Skeletal muscle tissue (tissue), 5 donors: ENCODE measurements around the gene PHKA1. TPM values are rescaled to one million over a fixed set of nuclear protein-coding genes. Genes with fewer than 3 reads are reported as not detected.
A peak's percentile ranks its signal among the peaks of the same experiment; 100 is the strongest.
"Not testable (repeated sequence)": the region's sequence is repeated elsewhere in the genome, so short reads cannot be mapped to it uniquely, and the experiment has no call there.

Experiments used
- H3K27ac ChIP-seq: one replicate; pipeline ENCODE4 v1.7.0; 2013; ENCODE audit warnings: mild to moderate bottlenecking, low read depth, low read length, inconsistent platforms
- H3K27me3 ChIP-seq, 3 donors: one replicate each; pipeline ENCODE4 v1.7.0; 2013; ENCODE audit warnings: low read length in 3 of 3; ENCODE audit not compliant: control insufficient read depth in 3 of 3, insufficient read depth in 3 of 3
- H3K36me3 ChIP-seq, 3 donors: one replicate each; pipeline ENCODE4 v1.7.0; 2013; ENCODE audit warnings: low read length in 3 of 3; ENCODE audit not compliant: control insufficient read depth in 3 of 3, insufficient read depth in 3 of 3
- H3K4me1 ChIP-seq, 3 donors: one replicate each; pipeline ENCODE4 v1.7.0; 2013; ENCODE audit warnings: low read length in 3 of 3, mild to moderate bottlenecking in 3 of 3; ENCODE audit not compliant: control insufficient read depth in 3 of 3, insufficient read depth in 3 of 3
- H3K4me3 ChIP-seq, 3 donors: one replicate each; pipeline ENCODE4 v1.7.0; 2013; ENCODE audit warnings: low read length in 3 of 3
- H3K9ac ChIP-seq, 3 donors: one replicate each; pipeline ENCODE4 v1.7.0; 2013; ENCODE audit warnings: low read length in 3 of 3, mild to moderate bottlenecking in 3 of 3, moderate library complexity in 2 of 3, low read depth in 1 of 3
- H3K9me3 ChIP-seq, 3 donors: one replicate each; pipeline ENCODE4 v1.7.0; 2013; ENCODE audit warnings: low read length in 3 of 3; ENCODE audit not compliant: control insufficient read depth in 3 of 3
- small RNA-seq: library from RNA; depleted of rRNA; stranded (forward); fragments of <200 nt; gene quantifications from one replicate; pipeline ENCODE3, GENCODE V24; 2014
- total RNA-seq: library from RNA; depleted of rRNA; stranded (reverse); fragments of >200 nt; gene quantifications from one replicate; pipeline ENCODE4 v1.2.3, GENCODE V29; 2014
- donor health status: Osteomylitis.

Gene PHKA1
- total RNA-seq, 1 donor from 2014 or later: 2.6 TPM

DNA sequence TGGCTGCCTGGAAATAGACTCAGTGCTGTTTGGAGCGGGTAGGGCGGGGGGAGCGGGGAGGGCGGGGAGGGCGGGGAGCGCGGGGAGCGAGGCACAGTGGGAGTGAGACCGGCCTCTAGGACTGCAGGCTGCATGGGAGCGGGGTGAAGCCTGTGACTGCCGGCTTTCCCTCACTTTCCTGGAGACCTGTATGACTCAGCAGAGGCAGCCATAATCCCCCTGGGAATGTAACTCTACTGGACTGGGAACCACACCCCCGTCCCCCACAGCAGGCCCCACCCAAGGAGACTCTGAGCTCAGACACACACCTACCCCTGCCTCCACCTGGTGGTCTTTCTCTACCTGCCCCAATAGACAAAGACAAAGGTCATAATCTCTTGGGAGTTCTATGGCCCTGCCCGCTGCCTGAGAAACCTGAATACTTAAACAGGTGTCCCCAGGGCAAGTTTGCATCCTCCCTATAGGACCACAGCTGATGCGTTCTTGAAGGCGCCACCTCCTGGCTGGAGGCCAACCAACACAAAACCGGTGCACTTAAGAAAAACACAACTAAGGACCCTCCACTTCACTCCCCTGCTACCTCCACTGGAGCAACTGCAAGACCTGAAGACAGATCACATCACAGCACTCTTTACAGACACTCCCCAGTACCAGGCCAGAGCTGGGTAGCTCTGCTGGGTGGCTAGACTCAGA is 159.5 kb downstream of the PHKA1 start:
- H3K9ac ChIP-seq: no peak overlapping the region
- no peak overlapping the region for H3K4me3 ChIP-seq
- H3K27me3 ChIP-seq: no peaks in the 10 kb centered on the region
- H3K9me3 ChIP-seq: no peaks in the 10 kb centered on the region
- H3K4me1 ChIP-seq: no peaks in the 10 kb centered on the region
- H3K36me3 ChIP-seq: no peaks in the 10 kb centered on the region
- H3K27ac ChIP-seq: no peak overlapping the region

DNA sequence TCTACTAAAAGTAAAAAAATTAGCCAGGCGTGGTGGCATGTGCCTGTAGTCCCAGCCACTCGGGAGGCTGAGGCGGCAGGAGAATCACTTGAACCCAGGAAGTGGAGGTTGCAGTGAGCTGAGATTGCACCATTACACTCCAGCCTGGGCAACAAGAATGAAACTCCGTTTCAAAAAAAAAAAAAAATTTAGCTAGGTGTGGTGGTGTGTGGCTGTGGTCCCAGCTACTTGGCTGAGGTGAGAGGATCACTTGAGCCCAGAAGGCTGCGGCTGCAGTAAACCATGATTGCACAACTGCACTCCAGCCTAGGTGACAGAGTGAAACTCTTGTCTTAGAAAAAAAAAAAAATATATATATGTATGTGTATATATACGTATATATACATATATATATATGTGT is 161.7 kb downstream of the PHKA1 start:
- not testable (repeated sequence) for H3K27ac ChIP-seq, H3K27me3 ChIP-seq, H3K9me3 ChIP-seq, H3K4me3 ChIP-seq, H3K9ac ChIP-seq, H3K36me3 ChIP-seq, H3K4me1 ChIP-seq

DNA sequence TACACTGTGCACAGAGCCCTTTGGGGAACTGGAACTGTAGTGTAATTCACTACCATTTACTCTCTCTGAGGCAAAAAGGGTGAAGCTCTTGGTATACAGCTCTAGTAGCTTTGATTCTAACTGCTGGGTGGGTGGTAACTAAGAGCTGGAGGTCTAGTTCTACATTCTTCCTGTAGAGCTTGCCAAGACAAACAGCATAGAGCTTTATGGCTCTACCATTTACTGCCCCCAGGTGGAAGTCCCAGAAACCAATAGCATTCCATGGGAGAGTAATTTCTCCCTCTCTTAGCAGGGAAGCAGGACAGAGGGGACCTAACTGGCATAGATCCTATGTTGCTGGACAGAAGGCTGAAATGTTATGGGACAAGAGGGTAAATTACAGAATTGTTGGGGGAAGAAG is 168.1 kb downstream of the PHKA1 start:
- H3K4me1 ChIP-seq: no peaks in the 10 kb centered on the region
- no peak overlapping the region for H3K27ac ChIP-seq
- H3K27me3 ChIP-seq: no peaks in the 10 kb centered on the region
- H3K4me3 ChIP-seq: no peak overlapping the region
- no peaks in the 10 kb centered on the region for H3K9me3 ChIP-seq
- H3K36me3 ChIP-seq: peaks cover 0 to 6% (median 2%) of the 10 kb centered on the region in 3 donors
- no peak overlapping the region for H3K9ac ChIP-seq

DNA sequence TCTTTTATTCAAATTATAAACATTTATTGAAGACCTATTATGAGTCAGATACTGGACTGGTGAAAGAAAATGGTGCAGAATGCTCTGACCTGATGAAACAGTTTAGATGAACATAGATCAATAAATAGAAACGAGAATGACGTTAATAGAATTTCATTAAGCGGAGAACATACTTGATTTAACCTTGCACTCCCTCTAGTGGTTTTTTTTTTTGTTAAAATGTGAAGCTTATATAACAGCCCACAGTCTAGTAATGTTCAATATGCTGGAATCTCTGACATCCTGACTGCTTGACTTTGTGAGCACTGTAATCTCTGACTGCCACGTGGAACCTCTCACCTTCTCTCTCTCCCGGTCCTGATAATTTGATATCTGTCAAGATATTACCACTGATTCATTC is 173.8 kb downstream of the PHKA1 start:
- Histone ChIP-seq H3K4me1 (peaks cover 7 to 11% (median 10%) of the 10 kb centered on the region in 3 donors), H3K9me3 (no peaks in the 10 kb centered on the region), H3K27me3 (no peaks in the 10 kb centered on the region), H3K27ac (no peak overlapping the region), H3K36me3 (peaks cover 0 to 6% (median 2%) of the 10 kb centered on the region in 3 donors), H3K9ac (no peak overlapping the region), H3K4me3 (no peak overlapping the region)

DNA sequence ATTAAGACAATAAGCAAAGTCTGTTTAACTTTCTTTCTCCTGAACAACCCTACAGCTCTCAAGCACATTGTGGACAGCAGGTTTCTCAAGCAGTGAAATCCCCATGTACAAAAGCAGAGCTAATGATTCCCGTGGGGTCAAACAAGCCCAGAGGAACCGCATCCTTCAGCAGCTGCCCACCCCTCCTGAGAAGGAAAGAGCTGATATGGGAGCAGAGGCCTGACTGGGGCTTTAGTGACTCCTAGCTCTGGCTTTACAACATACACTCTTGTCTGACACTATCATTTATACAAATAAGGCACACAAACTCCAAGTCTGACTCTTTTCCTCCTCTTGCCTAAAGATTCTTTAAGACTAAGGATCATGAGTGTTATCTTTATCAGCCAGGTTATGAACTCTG is 174.3 kb downstream of the PHKA1 start:
- Histone ChIP-seq H3K4me1 (peaks cover 7 to 11% (median 10%) of the 10 kb centered on the region in 3 donors), H3K27ac (no peak overlapping the region), H3K9me3 (no peaks in the 10 kb centered on the region), H3K9ac (peak overlapping the region in 1 of 3 donors; percentile 16), H3K27me3 (no peaks in the 10 kb centered on the region), H3K36me3 (peaks cover 0 to 3% (median 2%) of the 10 kb centered on the region in 3 donors), H3K4me3 (no peak overlapping the region)

DNA sequence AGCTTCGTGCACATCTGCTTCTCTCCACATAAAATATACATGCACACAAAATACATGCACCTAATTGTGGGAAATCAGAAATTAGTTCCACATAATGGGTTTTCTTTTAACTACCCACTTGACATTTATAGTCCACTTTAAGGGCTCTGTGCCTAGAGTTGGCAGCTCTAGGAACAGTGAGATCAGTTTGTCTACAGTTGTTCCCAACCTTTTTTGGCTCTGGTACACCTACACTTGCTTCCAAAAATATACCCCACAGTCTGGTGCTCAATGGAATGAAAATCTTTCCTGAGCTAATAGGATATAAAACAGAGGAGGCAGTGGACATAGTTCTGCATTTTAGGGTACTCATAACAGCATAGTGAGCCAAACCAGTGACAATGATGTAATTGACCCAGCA is 177.6 kb downstream of the PHKA1 start:
- H3K4me3 ChIP-seq: no peak overlapping the region
- no peaks in the 10 kb centered on the region for H3K27me3 ChIP-seq
- H3K36me3 ChIP-seq: no peaks in the 10 kb centered on the region
- peaks cover 7 to 11% (median 10%) of the 10 kb centered on the region in 3 donors for H3K4me1 ChIP-seq
- peak overlapping the region; percentile 15 for H3K27ac ChIP-seq
- H3K9me3 ChIP-seq: no peaks in the 10 kb centered on the region
- no peak overlapping the region for H3K9ac ChIP-seq

DNA sequence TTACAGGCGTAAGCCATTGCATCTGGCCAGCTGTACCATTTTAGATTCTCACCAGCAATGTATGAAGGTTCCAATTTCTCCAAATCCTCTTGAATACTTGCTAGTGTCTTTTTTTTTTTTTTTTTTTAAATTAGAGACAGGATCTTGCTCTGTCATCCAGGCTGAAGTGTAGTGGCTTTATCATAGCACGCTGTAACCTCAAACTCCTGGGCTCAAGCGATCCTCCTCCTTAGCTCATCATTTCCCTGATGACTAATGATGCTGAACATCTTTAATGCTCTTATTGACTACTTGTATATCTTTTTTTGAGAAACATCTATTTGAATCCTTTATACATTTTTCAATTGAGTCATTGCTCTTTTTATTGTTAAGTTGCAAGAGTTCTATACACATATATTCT is 181.7 kb downstream of the PHKA1 start:
- Histone ChIP-seq H3K27me3 (no peaks in the 10 kb centered on the region), H3K27ac (no peak overlapping the region), H3K4me3 (no peak overlapping the region), H3K9me3 (no peaks in the 10 kb centered on the region), H3K4me1 (peaks cover 5 to 8% (median 7%) of the 10 kb centered on the region in 3 donors), H3K36me3 (no peaks in the 10 kb centered on the region), H3K9ac (no peak overlapping the region)

Small RNAs within 50 kb of the gene (small RNA-seq; reads per million reads assigned to genes)
- gene BX295541.1 (not detected), gene RF00012 (not detected), gene RNU1-112P (0.09 reads per million)

Other genes with a start within 250 kb of the PHKA1 start
- 21.4 TPM for gene HDAC8, start 141.5 kb downstream of the PHKA1 start, total RNA-seq
- gene DMRTC1B, start 62.6 kb upstream of the PHKA1 start, total RNA-seq: not detected
- not detected for gene FAM236B, start 68.4 kb upstream of the PHKA1 start, total RNA-seq
- gene FAM236D, start 93.9 kb upstream of the PHKA1 start, total RNA-seq: not detected
- gene FAM236C, start 198.3 kb upstream of the PHKA1 start, total RNA-seq: not detected
- gene FAM236A, start 223.9 kb upstream of the PHKA1 start, total RNA-seq: not detected
- not detected for gene DMRTC1, start 229.5 kb upstream of the PHKA1 start, total RNA-seq